Left colon (tissue), 2 donors: ENCODE data around the gene KRTAP19-2. TPM values are rescaled to one million over a fixed set of nuclear protein-coding genes. Genes with fewer than 3 reads are reported as not detected.

Source experiments
- total RNA-seq, 2 donors: library from RNA; stranded (reverse); fragmentation: NEBNext Ultra II Directional; extraction: Animal tissue kit (Norgen Biotek cat#: 25700); gene quantifications; one replicate each; pipeline ENCODE4 v1.2.1, GENCODE V29; 2021
- donor health status: DM: no; HTN: no; CAD: no.
- donor health status: DM: yes; HTN: yes; CAD: no.

KRTAP19-2 gene
- total RNA-seq, 2 donors from 2014 or later, result not detected

Other genes starting within 250 kb of the KRTAP19-2 start
- gene KRTAP24-1, start 204.5 kb downstream of the KRTAP19-2 start, total RNA-seq, result not detected
- gene KRTAP25-1, start 197.9 kb downstream of the KRTAP19-2 start, total RNA-seq, result not detected
- not detected for gene KRTAP26-1, start 167.1 kb downstream of the KRTAP19-2 start, total RNA-seq
- not detected for gene KRTAP27-1, start 149.7 kb downstream of the KRTAP19-2 start, total RNA-seq
- gene KRTAP23-1, start 138.8 kb downstream of the KRTAP19-2 start, total RNA-seq, result not detected
- 1 to 10 TPM; 1.9 to 10.0 TPM for gene KRTAP13-2, start 115.2 kb downstream of the KRTAP19-2 start, total RNA-seq
- not detected for gene KRTAP13-1, start 91.4 kb downstream of the KRTAP19-2 start, total RNA-seq
- gene KRTAP13-3, start 61.5 kb downstream of the KRTAP19-2 start, total RNA-seq, result not detected
- not detected for gene KRTAP13-4, start 57.2 kb downstream of the KRTAP19-2 start, total RNA-seq
- not detected for gene KRTAP15-1, start 47.2 kb downstream of the KRTAP19-2 start, total RNA-seq
- not detected for gene KRTAP19-1, start 7.1 kb downstream of the KRTAP19-2 start, total RNA-seq
- gene KRTAP19-3, start 4.6 kb upstream of the KRTAP19-2 start, total RNA-seq, result not detected
- gene KRTAP19-4, start 9.7 kb upstream of the KRTAP19-2 start, total RNA-seq, result not detected
- not detected for gene KRTAP19-5, start 14.7 kb upstream of the KRTAP19-2 start, total RNA-seq
- gene KRTAP19-6, start 54.4 kb upstream of the KRTAP19-2 start, total RNA-seq, result not detected
- gene KRTAP19-7, start 73.9 kb upstream of the KRTAP19-2 start, total RNA-seq, result not detected
- gene KRTAP22-2, start 103.0 kb upstream of the KRTAP19-2 start, total RNA-seq, result not detected
- gene KRTAP6-3, start 105.0 kb upstream of the KRTAP19-2 start, total RNA-seq, result not detected
- gene KRTAP6-2, start 111.5 kb upstream of the KRTAP19-2 start, total RNA-seq, result not detected
- gene KRTAP22-1, start 113.7 kb upstream of the KRTAP19-2 start, total RNA-seq, result not detected
- gene KRTAP6-1, start 126.5 kb upstream of the KRTAP19-2 start, total RNA-seq, result not detected
- not detected for gene KRTAP20-1, start 129.0 kb upstream of the KRTAP19-2 start, total RNA-seq
- gene KRTAP20-4, start 133.2 kb upstream of the KRTAP19-2 start, total RNA-seq, result not detected
- not detected for gene KRTAP20-2, start 147.8 kb upstream of the KRTAP19-2 start, total RNA-seq
- gene KRTAP20-3, start 155.4 kb upstream of the KRTAP19-2 start, total RNA-seq, result not detected
- not detected for gene KRTAP21-3, start 231.3 kb upstream of the KRTAP19-2 start, total RNA-seq